ENCODE results near the gene NOC4L.

Gene NOC4L

DNA sequence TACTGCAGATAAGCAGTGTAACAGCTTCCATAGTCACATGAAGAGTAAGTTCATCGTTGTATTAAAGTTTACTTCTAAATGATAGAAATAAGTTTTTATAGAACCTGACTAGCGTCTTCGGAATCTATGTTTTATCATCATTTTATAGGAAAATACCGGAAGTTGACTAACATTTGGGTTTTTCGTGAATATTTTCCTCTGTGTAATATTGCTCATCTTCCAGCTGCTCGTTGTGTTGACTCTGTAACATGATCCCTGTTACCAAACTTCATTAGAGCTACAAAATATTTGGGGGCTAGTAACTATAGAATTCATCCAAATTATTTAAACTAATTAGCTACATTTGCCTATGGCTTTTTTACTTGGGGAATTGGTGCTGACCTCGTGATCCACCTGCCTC, 37.3 kb upstream of the NOC4L start:
- no peak overlapping the region for H2BK120ac ChIP-seq (ENCODE audit: insufficient read depth, low read length, poor library complexity)
- H3K27me3 ChIP-seq (ENCODE audit: insufficient read depth, low read length), result no peaks in the 10 kb centered on the region
- H3K4ac ChIP-seq (ENCODE audit: low read depth, low read length), result no peak overlapping the region
- no peak overlapping the region for H2BK12ac ChIP-seq (ENCODE audit: low read length)
- H3K4me3 ChIP-seq (ENCODE audit: low read depth, low read length), result no peak overlapping the region
- H3K36me3 ChIP-seq (ENCODE audit: control insufficient read depth in 1 of 2, insufficient read depth in 2 of 2, low read length in 2 of 2), result peaks cover 27 to 29% of the 10 kb centered on the region in 2 experiments
- no peak overlapping the region for H3K18ac ChIP-seq (ENCODE audit: low read length)
- H4K8ac ChIP-seq (ENCODE audit: low read depth, low read length), result no peak overlapping the region
- H2BK5ac ChIP-seq (ENCODE audit: low read depth, low read length, poor library complexity), result no peak overlapping the region
- H4K12ac ChIP-seq (ENCODE audit: low read depth, low read length), result no peak overlapping the region
- H2AFZ ChIP-seq (ENCODE audit: insufficient read depth, low read length, poor library complexity), result no peak overlapping the region
- H3K23ac ChIP-seq (ENCODE audit: low read length), result no peak overlapping the region
- no peaks in the 10 kb centered on the region for H3K4me1 ChIP-seq (ENCODE audit: control insufficient read depth in 1 of 2, insufficient read depth in 2 of 2, low read length in 2 of 2)
- no peak overlapping the region for H2AK5ac ChIP-seq (ENCODE audit: low read length)
- H3K9me3 ChIP-seq (ENCODE audit: insufficient read depth, low read depth, low read length), result no peaks in the 10 kb centered on the region
- no peak overlapping the region for H3K4me2 ChIP-seq (ENCODE audit: low read length)
- no CpG with 5 or more reads among the region's 7 CpGs for WGBS (ENCODE audit: extremely low coverage, insufficient coverage, insufficient read length)
- H3K14ac ChIP-seq (ENCODE audit: low read length), result no peak overlapping the region
- no peaks in the 10 kb centered on the region for H3K79me2 ChIP-seq (ENCODE audit: control insufficient read depth, insufficient read depth, low read length, poor library complexity)
- no peaks in the 10 kb centered on the region for H3K79me1 ChIP-seq (ENCODE audit: low read length)
- no peak overlapping the region for H3K9ac ChIP-seq (ENCODE audit: low read length)
- DNase-seq, result no peak
- no peak overlapping the region for H3K27ac ChIP-seq (ENCODE audit: low read depth, low read length)
- no peak overlapping the region for H4K91ac ChIP-seq (ENCODE audit: low read depth, low read length)

DNA sequence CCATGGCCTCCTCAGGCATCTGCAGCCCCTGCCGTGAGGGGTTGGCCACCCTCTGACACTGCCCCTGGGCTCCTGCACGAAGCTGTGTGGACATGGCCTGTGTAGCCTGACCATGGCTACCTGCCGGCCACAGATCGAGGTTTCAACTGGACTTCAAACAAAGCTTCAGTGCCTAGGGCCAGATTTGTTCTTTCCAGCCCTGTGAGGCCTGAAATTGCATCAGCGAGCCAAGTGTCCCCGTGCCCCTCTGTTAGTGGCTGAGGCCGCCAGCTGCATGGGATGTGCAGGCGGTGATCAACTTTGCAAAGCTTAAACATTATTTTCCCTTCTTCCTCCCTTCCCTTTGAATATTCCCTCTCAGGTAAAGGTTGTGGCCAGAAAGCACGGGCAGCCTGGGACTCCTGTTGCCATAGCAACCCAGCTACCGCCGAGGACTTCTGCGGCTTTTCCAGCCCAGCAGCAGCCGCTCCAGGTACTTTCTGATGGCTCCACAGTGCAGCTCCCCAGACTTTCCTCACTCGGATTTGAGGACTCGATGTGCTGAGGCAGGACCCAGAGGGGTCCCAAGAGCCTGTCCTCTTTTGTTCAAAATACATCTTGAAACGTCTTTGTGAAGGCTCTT, 35.9 kb upstream of the NOC4L start:
- no peak overlapping the region for H3K23ac ChIP-seq (ENCODE audit: low read length)
- WGBS (ENCODE audit: extremely low coverage, insufficient coverage, insufficient read length), result no CpG with 5 or more reads among the region's 16 CpGs
- no peaks in the 10 kb centered on the region for H3K27me3 ChIP-seq (ENCODE audit: insufficient read depth, low read length)
- no peaks in the 10 kb centered on the region for H3K9me3 ChIP-seq (ENCODE audit: insufficient read depth, low read depth, low read length)
- H2BK5ac ChIP-seq (ENCODE audit: low read depth, low read length, poor library complexity), result no peak overlapping the region
- no peak overlapping the region for H2BK12ac ChIP-seq (ENCODE audit: low read length)
- no peak overlapping the region for H3K14ac ChIP-seq (ENCODE audit: low read length)
- H3K27ac ChIP-seq (ENCODE audit: low read depth, low read length), result no peak overlapping the region
- no peak for DNase-seq
- no peak overlapping the region for H3K4me3 ChIP-seq (ENCODE audit: low read depth, low read length)
- peaks cover 29 to 30% of the 10 kb centered on the region in 2 experiments for H3K36me3 ChIP-seq (ENCODE audit: control insufficient read depth in 1 of 2, insufficient read depth in 2 of 2, low read length in 2 of 2)
- no peak overlapping the region for H3K18ac ChIP-seq (ENCODE audit: low read length)
- H2AK5ac ChIP-seq (ENCODE audit: low read length), result no peak overlapping the region
- no peaks in the 10 kb centered on the region for H3K79me2 ChIP-seq (ENCODE audit: control insufficient read depth, insufficient read depth, low read length, poor library complexity)
- H4K8ac ChIP-seq (ENCODE audit: low read depth, low read length), result no peak overlapping the region
- H2AFZ ChIP-seq (ENCODE audit: insufficient read depth, low read length, poor library complexity), result no peak overlapping the region
- H3K4me2 ChIP-seq (ENCODE audit: low read length), result no peak overlapping the region
- H4K91ac ChIP-seq (ENCODE audit: low read depth, low read length), result no peak overlapping the region
- no peaks in the 10 kb centered on the region for H3K4me1 ChIP-seq (ENCODE audit: control insufficient read depth in 1 of 2, insufficient read depth in 2 of 2, low read length in 2 of 2)
- H2BK120ac ChIP-seq (ENCODE audit: insufficient read depth, low read length, poor library complexity), result no peak overlapping the region
- H3K9ac ChIP-seq (ENCODE audit: low read length), result no peak overlapping the region
- no peak overlapping the region for H4K12ac ChIP-seq (ENCODE audit: low read depth, low read length)
- no peaks in the 10 kb centered on the region for H3K79me1 ChIP-seq (ENCODE audit: low read length)
- no peak overlapping the region for H3K4ac ChIP-seq (ENCODE audit: low read depth, low read length)

DNA sequence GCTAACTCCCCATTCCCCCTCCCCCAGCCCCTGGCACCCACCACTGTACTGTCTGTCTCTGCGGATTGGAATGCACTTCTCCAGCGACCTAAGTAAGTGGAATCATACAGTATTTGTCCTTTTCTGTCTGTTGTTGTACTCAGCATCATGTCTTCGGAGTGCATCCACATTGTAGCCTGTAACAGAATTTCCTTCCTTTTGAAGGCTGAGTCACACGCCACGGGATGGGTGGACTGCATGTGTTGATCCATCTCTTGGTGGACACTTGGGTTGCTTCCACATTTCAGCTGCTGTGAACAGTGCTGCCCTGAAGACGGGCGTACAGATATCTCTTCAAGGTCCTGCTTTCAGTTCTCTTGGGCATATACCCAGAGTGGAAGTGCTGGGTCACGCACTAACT, 34.5 kb upstream of the NOC4L start:
- no peak overlapping the region for H3K4me2 ChIP-seq (ENCODE audit: low read length)
- H2AK5ac ChIP-seq (ENCODE audit: low read length), result no peak overlapping the region
- H3K4me1 ChIP-seq (ENCODE audit: control insufficient read depth in 1 of 2, insufficient read depth in 2 of 2, low read length in 2 of 2), result no peaks in the 10 kb centered on the region
- H3K23ac ChIP-seq (ENCODE audit: low read length), result no peak overlapping the region
- peaks cover 33 to 34% of the 10 kb centered on the region in 2 experiments for H3K36me3 ChIP-seq (ENCODE audit: control insufficient read depth in 1 of 2, insufficient read depth in 2 of 2, low read length in 2 of 2)
- no peak overlapping the region for H4K8ac ChIP-seq (ENCODE audit: low read depth, low read length)
- DNase-seq, result no peak
- no peak overlapping the region for H3K27ac ChIP-seq (ENCODE audit: low read depth, low read length)
- no peak overlapping the region for H3K18ac ChIP-seq (ENCODE audit: low read length)
- no peak overlapping the region for H4K12ac ChIP-seq (ENCODE audit: low read depth, low read length)
- H3K79me1 ChIP-seq (ENCODE audit: low read length), result no peaks in the 10 kb centered on the region
- no peak overlapping the region for H2AFZ ChIP-seq (ENCODE audit: insufficient read depth, low read length, poor library complexity)
- H3K79me2 ChIP-seq (ENCODE audit: control insufficient read depth, insufficient read depth, low read length, poor library complexity), result no peaks in the 10 kb centered on the region
- no peak overlapping the region for H2BK120ac ChIP-seq (ENCODE audit: insufficient read depth, low read length, poor library complexity)
- H3K9ac ChIP-seq (ENCODE audit: low read length), result no peak overlapping the region
- no peaks in the 10 kb centered on the region for H3K9me3 ChIP-seq (ENCODE audit: insufficient read depth, low read depth, low read length)
- H3K14ac ChIP-seq (ENCODE audit: low read length), result no peak overlapping the region
- no peak overlapping the region for H4K91ac ChIP-seq (ENCODE audit: low read depth, low read length)
- H3K4me3 ChIP-seq (ENCODE audit: low read depth, low read length), result no peak overlapping the region
- H2BK12ac ChIP-seq (ENCODE audit: low read length), result no peak overlapping the region
- no peak overlapping the region for H3K4ac ChIP-seq (ENCODE audit: low read depth, low read length)
- H2BK5ac ChIP-seq (ENCODE audit: low read depth, low read length, poor library complexity), result no peak overlapping the region
- WGBS (ENCODE audit: extremely low coverage, insufficient coverage, insufficient read length), result no CpG with 5 or more reads among the region's 8 CpGs
- H3K27me3 ChIP-seq (ENCODE audit: insufficient read depth, low read length), result no peaks in the 10 kb centered on the region

DNA sequence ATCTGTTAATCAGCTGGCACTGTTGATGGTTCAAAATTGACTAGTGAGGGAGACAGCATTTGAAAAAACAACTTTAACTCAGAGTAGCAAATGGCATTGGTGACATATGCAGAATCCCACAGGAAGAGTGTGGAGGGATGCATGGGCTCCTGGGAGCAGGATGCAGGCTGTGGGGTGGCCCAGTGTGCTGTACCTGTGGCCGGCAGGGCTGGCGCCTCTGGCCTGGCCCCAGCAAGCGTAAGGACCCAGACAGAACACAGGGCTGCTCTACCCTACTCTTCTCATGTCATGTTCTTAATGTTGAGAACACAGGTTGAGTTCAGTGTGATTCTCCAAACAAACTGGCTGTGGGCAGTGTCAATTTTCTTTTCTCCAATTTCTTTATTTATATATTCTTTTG, 33.6 kb upstream of the NOC4L start:
- Histone ChIP-seq H3K79me2 (ENCODE audit: control insufficient read depth, insufficient read depth, low read length, poor library complexity) (no peaks in the 10 kb centered on the region), H2BK5ac (ENCODE audit: low read depth, low read length, poor library complexity) (no peak overlapping the region), H3K79me1 (ENCODE audit: low read length) (no peaks in the 10 kb centered on the region), H2AK5ac (ENCODE audit: low read length) (no peak overlapping the region), H3K18ac (ENCODE audit: low read length) (no peak overlapping the region), H2BK12ac (ENCODE audit: low read length) (no peak overlapping the region), H2AFZ (ENCODE audit: insufficient read depth, low read length, poor library complexity) (no peak overlapping the region), H3K23ac (ENCODE audit: low read length) (no peak overlapping the region), H3K36me3 (ENCODE audit: control insufficient read depth in 1 of 2, insufficient read depth in 2 of 2, low read length in 2 of 2) (peaks cover 36 to 38% of the 10 kb centered on the region in 2 experiments), H3K4me2 (ENCODE audit: low read length) (no peak overlapping the region), H2BK120ac (ENCODE audit: insufficient read depth, low read length, poor library complexity) (no peak overlapping the region), H3K4me3 (ENCODE audit: low read depth, low read length) (peak overlapping the region; percentile 15), H3K27me3 (ENCODE audit: insufficient read depth, low read length) (no peaks in the 10 kb centered on the region), H3K9ac (ENCODE audit: low read length) (no peak overlapping the region), H3K27ac (ENCODE audit: low read depth, low read length) (no peak overlapping the region), H4K8ac (ENCODE audit: low read depth, low read length) (no peak overlapping the region), H3K4me1 (ENCODE audit: control insufficient read depth in 1 of 2, insufficient read depth in 2 of 2, low read length in 2 of 2) (no peaks in the 10 kb centered on the region), H4K91ac (ENCODE audit: low read depth, low read length) (no peak overlapping the region), H3K9me3 (ENCODE audit: insufficient read depth, low read depth, low read length) (no peaks in the 10 kb centered on the region), H3K4ac (ENCODE audit: low read depth, low read length) (no peak overlapping the region), H3K14ac (ENCODE audit: low read length) (no peak overlapping the region), H4K12ac (ENCODE audit: low read depth, low read length) (no peak overlapping the region)
- no CpG with 5 or more reads among the region's 3 CpGs for WGBS (ENCODE audit: extremely low coverage, insufficient coverage, insufficient read length)
- DNase-seq, result no peak

All from trophoblast cell (in vitro differentiated cells and primary cell).